T-helper 17 cell (primary cell): ENCODE results near the gene ACTR2. TPM values are rescaled to one million over a fixed set of nuclear protein-coding genes. Genes with fewer than 3 reads are reported as not detected.
"Not testable (repeated sequence)": the region's sequence is repeated elsewhere in the genome, so short reads cannot be mapped to it uniquely, and the experiment has no call there.

Source experiments
- ATAC-seq: fragments of 150-1000 bp; cut with Tn5 transposase; 2 replicates; pipeline ENCODE4 v1.10.0; 2021; ENCODE audit warnings: mild to moderate bottlenecking, moderate library complexity
- DNase-seq, 3 donors: peaks; one replicate each; pipeline versions ENCODE4 v3.0.0 to v3.0.0-alpha.2; 2020 to 2021
- H3K9me3 ChIP-seq: one replicate; pipeline ENCODE4 v1.7.0; 2013; ENCODE audit warnings: low read length, mild to moderate bottlenecking; ENCODE audit not compliant: control insufficient read depth, poor library complexity, severe bottlenecking
- H3K27ac Mint-ChIP-seq: one replicate; pipeline ENCODE4 v1.8.0; 2022; ENCODE audit warnings: mild to moderate bottlenecking, moderate library complexity, mixed read lengths
- H3K27me3 Mint-ChIP-seq: one replicate; pipeline ENCODE4 v1.8.0; 2022; ENCODE audit warnings: mixed read lengths
- H3K36me3 Mint-ChIP-seq: one replicate; pipeline ENCODE4 v1.8.0; 2022; ENCODE audit warnings: low read depth, mixed read lengths
- H3K4me1 Mint-ChIP-seq: one replicate; pipeline ENCODE4 v1.8.0; 2022; ENCODE audit warnings: mild to moderate bottlenecking, mixed read lengths
- H3K4me3 Mint-ChIP-seq: one replicate; pipeline ENCODE4 v1.8.0; 2022; ENCODE audit warnings: mild to moderate bottlenecking, moderate library complexity, mixed read lengths
- total RNA-seq, 4 donors: library from RNA in 2 of 4; stranded (reverse) in 2 of 4; gene quantifications; one replicate each; pipeline ENCODE4 v1.2.3 and lab custom pipeline; 2022 to 2026

Gene ACTR2
- total RNA-seq (100 to 1,000 TPM; 220 to 243 TPM), total RNA-seq (lab: John Stamatoyannopoulos, UW) (160 to 185 reads per million in 2 donors)

GRCh38 chr2:65227456-65228262 is at the start of gene ACTR2:
Gene ACTR2 (plus strand): TSS chr2:65227831. CDS start chr2:65227910, 79 bp downstream.
- H3K9me3 ChIP-seq, result no peaks in the 10 kb centered on the region
- no peaks in the 10 kb centered on the region for H3K27me3 Mint-ChIP-seq
- ATAC-seq (peak; percentile 95), DNase-seq (peak; percentile 87 to 92 (median 90))
- H3K4me3 Mint-ChIP-seq, result peak within 1 kb of the TSS; percentile 100
- H3K36me3 Mint-ChIP-seq, result peaks cover 3% of the 10 kb centered on the region
- H3K27ac Mint-ChIP-seq, result peak within 1 kb of the TSS; percentile 100
- H3K4me1 Mint-ChIP-seq, result peaks cover 24% of the 10 kb centered on the region

GRCh38 chr2:65182570-65182969 is 45.1 kb upstream of the ACTR2 start:
- peaks cover 6% of the 10 kb centered on the region for H3K36me3 Mint-ChIP-seq

DNA sequence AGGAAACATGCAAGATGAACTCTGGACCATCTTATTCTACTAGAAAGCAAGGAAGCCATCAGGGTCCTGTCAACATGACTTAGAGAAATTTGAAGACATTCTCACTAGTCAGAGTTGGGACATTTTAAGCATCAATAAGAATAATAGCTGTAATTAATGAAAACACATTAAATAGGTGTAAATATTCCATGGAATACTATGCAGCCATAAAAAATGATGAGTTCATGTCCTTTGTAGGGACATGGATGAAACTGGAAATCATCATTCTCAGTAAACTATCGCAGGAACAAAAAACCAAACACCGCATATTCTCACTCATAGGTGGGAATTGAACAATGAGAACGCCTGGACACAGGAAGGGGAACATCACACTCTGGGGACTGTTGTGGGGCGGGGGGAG is 44.2 kb upstream of the ACTR2 start:
- H3K27ac Mint-ChIP-seq, H3K9me3 ChIP-seq, H3K36me3 Mint-ChIP-seq, H3K4me3 Mint-ChIP-seq, ATAC-seq, H3K4me1 Mint-ChIP-seq, DNase-seq: not testable (repeated sequence)
- peaks cover 36% of the 10 kb centered on the region for H3K27me3 Mint-ChIP-seq

More at GRCh38 chr2:65182570-65182969, 45.1 kb upstream of the ACTR2 start:
- Mint-ChIP-seq H3K4me3 (no peak overlapping the region), H3K4me1 (peaks cover 5% of the 10 kb centered on the region), H3K27ac (peak overlapping the region; percentile 37), H3K27me3 (peaks cover 41% of the 10 kb centered on the region)
- ATAC-seq, result no peak
- no peaks in the 10 kb centered on the region for H3K9me3 ChIP-seq
- DNase-seq, result no peak

DNA sequence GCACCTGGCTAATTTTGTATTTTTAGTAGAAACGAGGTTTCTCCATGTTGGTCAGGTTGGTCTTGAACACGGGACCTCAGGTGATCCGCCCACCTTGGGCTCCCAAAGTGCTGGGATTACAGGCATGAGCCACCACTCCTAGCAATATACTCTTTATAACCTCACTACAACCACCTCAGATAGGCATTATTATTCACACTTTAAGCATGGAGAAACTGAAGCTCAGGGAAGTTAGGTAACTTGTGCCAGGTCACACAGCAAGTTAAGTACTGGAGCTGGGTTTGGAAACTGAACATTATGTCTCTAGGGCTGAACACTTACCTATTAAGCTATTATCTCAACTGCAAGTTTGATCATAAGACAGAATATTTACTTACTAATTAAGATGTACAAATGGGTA is 42.6 kb upstream of the ACTR2 start:
- H3K4me1 Mint-ChIP-seq, result peaks cover 5% of the 10 kb centered on the region
- H3K4me3 Mint-ChIP-seq, result no peak overlapping the region
- H3K36me3 Mint-ChIP-seq, result peaks cover 6% of the 10 kb centered on the region
- DNase-seq (no peak), ATAC-seq (no peak)
- no peaks in the 10 kb centered on the region for H3K9me3 ChIP-seq
- no peak overlapping the region for H3K27ac Mint-ChIP-seq
- H3K27me3 Mint-ChIP-seq, result peaks cover 52% of the 10 kb centered on the region

- no peak overlapping the region for H3K27ac Mint-ChIP-seq
- no peak for DNase-seq
- peaks cover 6% of the 10 kb centered on the region for H3K36me3 Mint-ChIP-seq
- no peak for ATAC-seq
- no peaks in the 10 kb centered on the region for H3K9me3 ChIP-seq
- H3K4me3 Mint-ChIP-seq, result no peak overlapping the region
- H3K4me1 Mint-ChIP-seq, result peaks cover 5% of the 10 kb centered on the region
- peaks cover 47% of the 10 kb centered on the region for H3K27me3 Mint-ChIP-seq
Observed at GRCh38 chr2:65186093-65186868, 41.4 kb upstream of the ACTR2 start.

GRCh38 chr2:65186872-65187851 is 40.5 kb upstream of the ACTR2 start:
- DNase-seq, result peak; percentile 23 to 55 (median 26)
- peak; percentile 93 for ATAC-seq
- H3K27ac Mint-ChIP-seq, result peak overlapping the region; percentile 32
- H3K4me1 Mint-ChIP-seq, result peaks cover 5% of the 10 kb centered on the region
- peaks cover 39% of the 10 kb centered on the region for H3K27me3 Mint-ChIP-seq
- H3K4me3 Mint-ChIP-seq, result no peak overlapping the region
- no peaks in the 10 kb centered on the region for H3K9me3 ChIP-seq
- peaks cover 4% of the 10 kb centered on the region for H3K36me3 Mint-ChIP-seq

DNA sequence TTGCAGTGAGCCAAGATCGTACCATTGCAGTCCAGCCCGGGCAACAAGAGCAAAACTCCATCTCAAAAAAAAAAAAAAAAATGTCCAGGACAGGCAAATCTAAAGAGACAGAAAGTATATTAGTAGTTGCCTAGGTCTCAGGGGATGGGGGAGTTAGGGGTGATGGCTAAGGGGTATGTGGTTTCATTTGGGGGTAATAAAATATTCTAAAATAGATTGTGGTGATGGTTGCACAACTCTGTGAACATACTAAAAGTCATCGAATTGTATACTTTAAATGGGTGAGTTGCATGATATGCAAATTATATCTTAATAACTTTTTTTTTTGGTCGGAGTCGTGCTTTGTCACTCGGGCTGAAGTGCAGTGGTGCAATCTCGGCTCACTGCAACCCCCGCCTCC is 34.2 kb upstream of the ACTR2 start:
- Mint-ChIP-seq H3K27ac (no peak overlapping the region), H3K4me1 (no peaks in the 10 kb centered on the region), H3K27me3 (peaks cover 44% of the 10 kb centered on the region), H3K36me3 (peaks cover 7% of the 10 kb centered on the region), H3K4me3 (no peak overlapping the region)
- no peaks in the 10 kb centered on the region for H3K9me3 ChIP-seq
- no peak for DNase-seq
- no peak for ATAC-seq

GRCh38 chr2:65198737-65199136 is 28.9 kb upstream of the ACTR2 start:
- Mint-ChIP-seq H3K27me3 (peaks cover 17% of the 10 kb centered on the region), H3K27ac (no peak overlapping the region)

DNA sequence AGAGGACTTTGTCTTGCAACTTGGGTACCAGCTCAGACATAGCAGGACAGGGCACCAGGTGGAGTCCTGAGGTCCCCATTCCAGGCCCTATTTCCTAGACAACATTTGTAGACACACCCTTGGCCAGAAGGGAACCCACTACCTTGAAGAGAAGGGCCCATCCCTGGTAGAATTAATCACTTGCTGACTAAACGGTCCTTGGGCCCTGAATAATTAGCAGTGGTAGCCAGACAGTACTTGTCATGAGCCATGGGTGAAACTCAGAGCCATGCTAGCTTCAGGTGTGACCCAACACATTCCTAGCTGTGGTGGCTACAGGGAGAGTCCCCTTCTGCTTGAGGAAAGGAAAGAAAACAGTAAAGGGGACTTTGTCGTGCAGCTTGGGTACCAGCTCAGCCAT is 28.5 kb upstream of the ACTR2 start:
- peaks cover 17% of the 10 kb centered on the region for H3K27me3 Mint-ChIP-seq
- no peak for DNase-seq
- no peaks in the 10 kb centered on the region for H3K4me1 Mint-ChIP-seq
- H3K4me3 Mint-ChIP-seq, result no peak overlapping the region
- no peak overlapping the region for H3K27ac Mint-ChIP-seq
- H3K9me3 ChIP-seq, result no peaks in the 10 kb centered on the region
- H3K36me3 Mint-ChIP-seq, result peaks cover 7% of the 10 kb centered on the region
- ATAC-seq, result no peak

More at GRCh38 chr2:65198737-65199136, 28.9 kb upstream of the ACTR2 start:
- no peak overlapping the region for H3K4me3 Mint-ChIP-seq
- DNase-seq, result no peak
- no peaks in the 10 kb centered on the region for H3K9me3 ChIP-seq
- ATAC-seq, result no peak
- H3K36me3 Mint-ChIP-seq, result peaks cover 7% of the 10 kb centered on the region
- H3K4me1 Mint-ChIP-seq, result no peaks in the 10 kb centered on the region

DNA sequence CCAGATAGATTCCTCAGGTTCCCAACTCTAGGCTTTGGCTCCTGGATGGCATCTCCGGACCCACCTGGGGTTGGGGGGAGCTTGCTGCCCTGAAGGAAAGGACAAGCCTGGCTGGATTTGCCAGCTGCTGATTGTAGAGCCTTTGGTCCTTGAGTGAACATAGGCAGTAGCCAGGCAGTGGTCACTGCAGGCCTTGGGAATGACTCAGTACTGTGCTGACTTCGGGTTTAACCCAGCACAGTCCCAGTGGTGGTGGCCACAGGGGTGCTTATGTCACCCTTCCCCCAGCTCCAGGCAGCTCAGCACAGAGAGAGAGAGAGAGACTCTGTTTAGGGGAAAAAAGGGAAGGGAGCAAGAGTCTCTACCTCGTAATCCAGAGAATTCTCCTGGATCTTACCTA is 27.7 kb upstream of the ACTR2 start:
- Mint-ChIP-seq H3K27ac (no peak overlapping the region), H3K36me3 (peaks cover 9% of the 10 kb centered on the region), H3K27me3 (peaks cover 16% of the 10 kb centered on the region), H3K4me3 (no peak overlapping the region), H3K4me1 (no peaks in the 10 kb centered on the region)
- ATAC-seq, result no peak
- no peak for DNase-seq
- H3K9me3 ChIP-seq, result no peaks in the 10 kb centered on the region

DNA sequence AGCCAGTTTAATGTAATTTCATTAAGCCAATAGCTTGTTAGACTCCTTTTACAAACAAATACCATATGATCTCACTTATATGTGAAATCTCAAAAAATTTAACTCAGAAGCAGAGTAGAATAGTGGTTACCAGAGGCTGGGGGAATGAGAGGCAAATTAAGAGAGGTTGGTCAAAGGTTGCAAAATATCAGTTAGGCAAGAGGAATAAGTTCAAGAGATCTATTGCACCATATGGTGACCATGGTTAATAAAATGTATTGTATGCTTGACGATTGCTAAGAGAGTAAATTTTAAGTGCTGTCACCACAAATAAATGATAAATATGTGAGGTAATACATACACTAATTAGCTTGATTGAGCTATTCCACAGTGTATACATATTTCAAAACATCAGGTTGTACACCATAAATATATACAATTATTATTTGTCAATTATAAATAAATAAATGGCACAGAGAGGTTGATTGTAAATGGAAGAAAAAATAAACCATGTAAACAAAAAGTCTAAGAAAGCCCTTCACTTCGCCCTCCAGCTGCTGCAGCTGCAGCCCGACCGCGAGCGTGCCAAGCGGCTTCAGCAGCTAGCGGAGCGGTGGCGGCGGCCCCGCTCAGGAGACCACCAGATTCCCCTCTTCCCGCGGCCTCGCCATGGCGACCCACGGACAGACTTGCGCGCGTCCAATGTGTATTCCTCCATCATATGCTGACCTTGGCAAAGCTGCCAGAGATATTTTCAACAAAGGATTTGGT is 23.0 kb upstream of the ACTR2 start:
- no peaks in the 10 kb centered on the region for H3K4me1 Mint-ChIP-seq
- peak in 2 of 3 donors; percentile 31 to 41 for DNase-seq
- peak; percentile 44 for ATAC-seq
- H3K36me3 Mint-ChIP-seq, result peaks cover 2% of the 10 kb centered on the region
- H3K4me3 Mint-ChIP-seq, result no peak overlapping the region
- no peak overlapping the region for H3K27ac Mint-ChIP-seq
- H3K9me3 ChIP-seq, result no peaks in the 10 kb centered on the region
- no peaks in the 10 kb centered on the region for H3K27me3 Mint-ChIP-seq

DNA sequence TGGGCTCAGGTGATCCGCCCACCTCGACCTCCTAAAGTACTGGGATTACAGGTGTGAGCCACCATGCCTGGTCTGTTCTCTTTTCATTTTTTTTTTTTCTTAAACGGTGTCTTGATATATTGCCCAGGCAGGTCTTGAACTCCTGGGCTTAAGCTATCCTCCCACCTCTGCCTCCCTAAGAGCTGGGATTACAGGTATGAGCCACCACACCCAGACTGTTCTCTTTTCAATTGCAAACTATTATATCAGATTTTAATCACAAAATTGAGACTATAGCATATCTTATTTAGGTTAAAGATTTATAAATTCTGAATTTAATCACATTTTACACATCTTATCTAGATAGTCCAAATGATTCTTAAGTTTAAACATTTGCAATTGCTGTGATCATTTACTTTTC is 15.5 kb upstream of the ACTR2 start:
- no peak for DNase-seq
- H3K9me3 ChIP-seq, result no peaks in the 10 kb centered on the region
- Mint-ChIP-seq H3K27me3 (no peaks in the 10 kb centered on the region), H3K27ac (no peak overlapping the region), H3K36me3 (no peaks in the 10 kb centered on the region), H3K4me1 (no peaks in the 10 kb centered on the region), H3K4me3 (no peak overlapping the region)
- no peak for ATAC-seq
